CD4-positive, alpha-beta T cell treated with Interleukin-2 at 100 ng/mL for 4 hours (primary cell): ENCODE measurements around the gene SIGLEC1.

Experiments
- DNase-seq: peaks from one replicate; pipeline ENCODE4 v3.0.0-alpha.2; 2020; ENCODE audit warnings: low spot score

SIGLEC1 gene

GRCh38 chr20:3712279-3712873 is at the start of gene SIGLEC1:
TSS of gene SIGLEC1 (minus strand) at chr20:3712600. CDS start at chr20:3707128, 5,472 bp downstream.
- DNase-seq = no peak

GRCh38 chr20:3760655-3761348 is 48.4 kb upstream of the SIGLEC1 start:
- no peak for DNase-seq

- DNase-seq = no peak
These were observed 47.5 kb upstream of the SIGLEC1 start for GRCh38 chr20:3759884-3760283.

- DNase-seq = no peak
These were observed 47.0 kb upstream of the SIGLEC1 start for GRCh38 chr20:3759316-3759823.

- no peak for DNase-seq
These were observed 46.2 kb upstream of the SIGLEC1 start for GRCh38 chr20:3758566-3758965.

GRCh38 chr20:3757268-3757667 is 44.9 kb upstream of the SIGLEC1 start:
- no peak for DNase-seq

- DNase-seq = no peak
These were observed 43.5 kb upstream of the SIGLEC1 start for GRCh38 chr20:3755814-3756480.

GRCh38 chr20:3755269-3755668 is 42.9 kb upstream of the SIGLEC1 start:
- no peak for DNase-seq

GRCh38 chr20:3754276-3754630 is 41.9 kb upstream of the SIGLEC1 start:
- no peak for DNase-seq

GRCh38 chr20:3753501-3754275 is 41.3 kb upstream of the SIGLEC1 start:
- no peak for DNase-seq

- DNase-seq = peak; percentile 70
These were observed 40.7 kb upstream of the SIGLEC1 start for GRCh38 chr20:3753098-3753497.

- DNase-seq = no peak
These were observed 40.0 kb upstream of the SIGLEC1 start for GRCh38 chr20:3752386-3752759.

GRCh38 chr20:3751675-3752385 is 39.4 kb upstream of the SIGLEC1 start:
- peak; percentile 53 for DNase-seq

GRCh38 chr20:3751305-3751674 is 38.9 kb upstream of the SIGLEC1 start:
- DNase-seq = no peak

- no peak for DNase-seq
These were observed 37.5 kb upstream of the SIGLEC1 start for GRCh38 chr20:3749689-3750531.

GRCh38 chr20:3749087-3749688 is 36.8 kb upstream of the SIGLEC1 start:
- DNase-seq = no peak

- DNase-seq = no peak
These were observed 35.7 kb upstream of the SIGLEC1 start for GRCh38 chr20:3748073-3748472.

GRCh38 chr20:3747471-3747870 is 35.1 kb upstream of the SIGLEC1 start:
- DNase-seq = no peak

GRCh38 chr20:3745686-3746173 is 33.3 kb upstream of the SIGLEC1 start:
- no peak for DNase-seq
